Neural progenitor cell (in vitro differentiated cells): Measurements from ENCODE around the gene NEDD9.

Source experiments
- CTCF ChIP-seq: fragments of 200-600 bp; sonication (generic); IDR thresholded peaks from 2 replicates; pipeline ENCODE4 v1.5.1; 2017; ENCODE audit warnings: antibody characterized with exemption, mild to moderate bottlenecking
- EZH2 ChIP-seq: fragments of 200-600 bp; sonication (generic); IDR thresholded peaks from 2 replicates; pipeline ENCODE4 v1.6.1; 2017; ENCODE audit warnings: antibody characterized with exemption, mild to moderate bottlenecking, moderate library complexity
- EZH2phosphoT487 ChIP-seq: fragments of 200-600 bp; sonication (generic); IDR thresholded peaks from 2 replicates; pipeline ENCODE4 v1.6.1; 2017; ENCODE audit warnings: antibody characterized with exemption

- no peak for TF ChIP-seq EZH2
- no peak for TF ChIP-seq CTCF
- no peak for TF ChIP-seq EZH2phosphoT487
Observed at GRCh38 chr6:11200356-11200755, 32.1 kb downstream of the NEDD9 start.
